Liver (tissue), 9 donors: Measurements from ENCODE around the gene STARD9. TPM values are rescaled to one million over a fixed set of nuclear protein-coding genes. Genes with fewer than 3 reads are reported as not detected.

Experiments
- DNase-seq: peaks from one replicate; pipeline ENCODE4 v3.0.0-alpha.2; 2017; ENCODE audit warnings: low spot score
- H3K27ac ChIP-seq, 2 donors: one replicate each; pipeline ENCODE4 v1.7.0; 2013; ENCODE audit warnings: inconsistent platforms in 2 of 2, low read length in 2 of 2, control low read depth in 1 of 2, low read depth in 1 of 2, mild to moderate bottlenecking in 1 of 2
- H3K27me3 ChIP-seq, 4 donors: one replicate each; pipeline versions ENCODE4 v1.6.1 to v1.7.0; 2013; ENCODE audit warnings: low read length in 3 of 4, inconsistent platforms in 1 of 4, mild to moderate bottlenecking in 1 of 4, moderate library complexity in 1 of 4; ENCODE audit not compliant: control insufficient read depth in 4 of 4, insufficient read depth in 4 of 4
- H3K36me3 ChIP-seq, 4 donors: one replicate each; pipeline versions ENCODE4 v1.6.1 to v1.7.0; 2013; ENCODE audit warnings: low read length in 3 of 4, mild to moderate bottlenecking in 3 of 4, low read depth in 1 of 4, moderate library complexity in 1 of 4; ENCODE audit not compliant: control insufficient read depth in 4 of 4, insufficient read depth in 3 of 4
- H3K4me1 ChIP-seq, 4 donors: one replicate each; pipeline versions ENCODE4 v1.6.1 to v1.7.0; 2013; ENCODE audit warnings: low read length in 3 of 4, mild to moderate bottlenecking in 3 of 4, moderate library complexity in 1 of 4; ENCODE audit not compliant: control insufficient read depth in 4 of 4, insufficient read depth in 4 of 4
- H3K4me3 ChIP-seq, 3 donors: one replicate each; pipeline versions ENCODE4 v1.6.1 to v1.7.0; 2013; ENCODE audit warnings: low read length in 3 of 3, control low read depth in 1 of 3, low read depth in 1 of 3, mild to moderate bottlenecking in 1 of 3
- H3K9ac ChIP-seq, 2 donors: one replicate each; pipeline ENCODE4 v1.7.0; 2013; ENCODE audit warnings: low read length in 2 of 2, mild to moderate bottlenecking in 2 of 2, moderate library complexity in 2 of 2, control low read depth in 1 of 2, low read depth in 1 of 2
- H3K9me3 ChIP-seq, 4 donors: one replicate each; pipeline versions ENCODE4 v1.6.1 to v1.7.0; 2013; ENCODE audit warnings: low read length in 3 of 4; ENCODE audit not compliant: control insufficient read depth in 4 of 4
- ATF3 ChIP-seq: IDR thresholded peaks from 2 replicates; pipeline ENCODE4 v1.6.1; 2016; ENCODE audit warnings: antibody characterized with exemption
- EGR1 ChIP-seq, 2 donors: IDR thresholded peaks; 2 replicates each; pipeline ENCODE4 v1.6.1; 2016 to 2018; ENCODE audit warnings: antibody characterized with exemption in 2 of 2, low read depth in 2 of 2
- FOXA1 ChIP-seq: IDR thresholded peaks from 2 replicates; pipeline ENCODE4 v1.6.1; 2016; ENCODE audit warnings: antibody characterized with exemption
- FOXA2 ChIP-seq: IDR thresholded peaks from 2 replicates; pipeline ENCODE4 v1.6.1; 2016; ENCODE audit warnings: antibody characterized with exemption
- GABPA ChIP-seq, 2 donors: IDR thresholded peaks in 1 of 2; conservative IDR thresholded peaks in 1 of 2; 2 replicates each; pipeline ENCODE4 v1.6.1; 2016; ENCODE audit warnings: antibody characterized with exemption in 2 of 2, mild to moderate bottlenecking in 1 of 2, moderate library complexity in 1 of 2
- HNF4A ChIP-seq, 2 donors: conservative IDR thresholded peaks; 2 replicates each; pipeline ENCODE4 v1.6.1; 2016; ENCODE audit warnings: antibody characterized with exemption in 2 of 2, mild to moderate bottlenecking in 2 of 2
- HNF4G ChIP-seq: IDR thresholded peaks from 2 replicates; pipeline ENCODE4 v1.6.1; 2016; ENCODE audit warnings: antibody characterized with exemption
- JUND ChIP-seq, 2 donors: IDR thresholded peaks; 2 replicates each; pipeline ENCODE4 v1.6.1; 2016; ENCODE audit warnings: antibody characterized with exemption in 2 of 2
- NR2F2 ChIP-seq: IDR thresholded peaks from 2 replicates; pipeline ENCODE4 v1.6.1; 2016; ENCODE audit warnings: antibody characterized with exemption
- RAD21 ChIP-seq, 2 donors: IDR thresholded peaks; 2 replicates each; pipeline ENCODE4 v1.6.1; 2016; ENCODE audit warnings: antibody characterized with exemption in 2 of 2, mild to moderate bottlenecking in 2 of 2
- REST ChIP-seq: IDR thresholded peaks from 2 replicates; pipeline ENCODE4 v1.6.1; 2016; ENCODE audit warnings: antibody characterized with exemption, mild to moderate bottlenecking
- RXRA ChIP-seq, 2 donors: IDR thresholded peaks; 2 replicates each; pipeline ENCODE4 v1.6.1; 2017 to 2018; ENCODE audit warnings: antibody characterized with exemption in 2 of 2, mild to moderate bottlenecking in 1 of 2
- SP1 ChIP-seq: IDR thresholded peaks from 2 replicates; pipeline ENCODE4 v1.6.1; 2018; ENCODE audit warnings: antibody characterized with exemption, mild to moderate bottlenecking
- TAF1 ChIP-seq: conservative IDR thresholded peaks from 2 replicates; pipeline ENCODE4 v1.6.1; 2016; ENCODE audit warnings: antibody characterized with exemption, mild to moderate bottlenecking
- YY1 ChIP-seq: IDR thresholded peaks from 2 replicates; pipeline ENCODE4 v1.6.1; 2016; ENCODE audit warnings: antibody characterized with exemption, mild to moderate bottlenecking
- WGBS: extraction: QIAGEN DNeasy Blood & Tissue Kit; methylation state at CpG from one replicate; pipeline ENCODE4 v1.1.7; 2013; 5-methylcytosine and 5-hydroxymethylcytosine counted together
- polyA plus RNA-seq, 2 donors: library from polyadenylated mRNA; stranded (reverse) in 1 of 2; unstranded in 1 of 2; fragments of 200-250 nt in 1 of 2; fragments of >200 nt in 1 of 2; fragmentation: Nextera tagmentation in 1 of 2; extraction: Ambion mirVana in 1 of 2; gene quantifications; one replicate each; pipeline versions ENCODE4 v1.2.1 to v1.2.3, GENCODE V29; 2013 to 2015
- total RNA-seq, 2 donors: library from RNA; depleted of rRNA; stranded (reverse); fragments of >200 nt; gene quantifications; one replicate each; pipeline ENCODE4 v1.2.3, GENCODE V29; 2014
- TF ChIP-seq, protein P1 (sequence below): fragments of 150-350 bp; IDR thresholded peaks from 2 replicates; pipeline ENCODE4 v1.5.1; 2017; ENCODE audit warnings: improper control_type of control experiment, low read depth, low read length; ENCODE audit not compliant: missing input control
- TF ChIP-seq, protein P2 (sequence below): IDR thresholded peaks from 2 replicates; pipeline ENCODE4 v1.6.1; 2016; ENCODE audit warnings: antibody characterized with exemption
- TF ChIP-seq, protein P3 (sequence below): IDR thresholded peaks from 2 replicates; pipeline ENCODE4 v1.6.1; 2016; ENCODE audit warnings: antibody characterized with exemption
- donor health status: healthy.
- donor health status: healthy.
- donor health status: healthy.
- donor health status: healthy.
- donor health status: healthy.

The STARD9 gene
- total and polyA plus RNA-seq, 4 donors, result 0.26 to 3.9 (median 0.54) TPM

GRCh38 chr15:42719043-42719442, 143.6 kb downstream of the STARD9 start:
- no peak overlapping the region for H3K9ac ChIP-seq
- no peak overlapping the region for H3K4me3 ChIP-seq
- peaks cover 1 to 20% (median 14%) of the 10 kb centered on the region in 4 donors for H3K36me3 ChIP-seq
- DNase-seq, result no peak
- H3K27ac ChIP-seq, result no peak overlapping the region
- H3K4me1 ChIP-seq, result no peaks in the 10 kb centered on the region
- H3K27me3 ChIP-seq, result no peaks in the 10 kb centered on the region
- no peaks in the 10 kb centered on the region for H3K9me3 ChIP-seq
- 67% methylated on average over 6 of the region's 6 CpGs for WGBS
- TF ChIP-seq, protein P1, sequence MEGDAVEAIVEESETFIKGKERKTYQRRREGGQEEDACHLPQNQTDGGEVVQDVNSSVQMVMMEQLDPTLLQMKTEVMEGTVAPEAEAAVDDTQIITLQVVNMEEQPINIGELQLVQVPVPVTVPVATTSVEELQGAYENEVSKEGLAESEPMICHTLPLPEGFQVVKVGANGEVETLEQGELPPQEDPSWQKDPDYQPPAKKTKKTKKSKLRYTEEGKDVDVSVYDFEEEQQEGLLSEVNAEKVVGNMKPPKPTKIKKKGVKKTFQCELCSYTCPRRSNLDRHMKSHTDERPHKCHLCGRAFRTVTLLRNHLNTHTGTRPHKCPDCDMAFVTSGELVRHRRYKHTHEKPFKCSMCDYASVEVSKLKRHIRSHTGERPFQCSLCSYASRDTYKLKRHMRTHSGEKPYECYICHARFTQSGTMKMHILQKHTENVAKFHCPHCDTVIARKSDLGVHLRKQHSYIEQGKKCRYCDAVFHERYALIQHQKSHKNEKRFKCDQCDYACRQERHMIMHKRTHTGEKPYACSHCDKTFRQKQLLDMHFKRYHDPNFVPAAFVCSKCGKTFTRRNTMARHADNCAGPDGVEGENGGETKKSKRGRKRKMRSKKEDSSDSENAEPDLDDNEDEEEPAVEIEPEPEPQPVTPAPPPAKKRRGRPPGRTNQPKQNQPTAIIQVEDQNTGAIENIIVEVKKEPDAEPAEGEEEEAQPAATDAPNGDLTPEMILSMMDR, result no peak
- peak in 1 of 2 donors; percentile 22 for TF ChIP-seq RXRA (IDR thresholded peaks at IDR 0.05)
- peak in 1 of 2 donors; percentile 45 for TF ChIP-seq HNF4A (conservative IDR thresholded peaks at IDR 0.05)

DNA sequence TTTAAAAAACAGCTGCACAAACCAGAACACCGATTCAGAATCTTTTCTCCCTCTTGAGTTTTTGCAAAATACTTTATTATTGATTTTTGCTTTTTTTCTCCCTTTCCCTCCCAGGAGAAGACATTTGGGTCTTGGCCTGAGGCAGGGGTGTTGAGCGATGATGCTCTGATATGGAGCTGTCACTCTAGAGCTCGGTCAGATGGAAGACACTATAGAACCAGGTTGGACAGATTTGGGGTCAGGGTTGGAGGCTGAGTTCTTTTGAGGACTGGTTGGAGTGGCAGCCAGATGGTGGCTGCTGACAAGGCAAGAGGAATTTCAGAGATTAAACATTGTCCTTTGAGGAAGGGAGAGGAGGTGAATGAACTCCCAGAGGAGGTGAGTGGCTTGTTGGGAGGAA, 144.7 kb downstream of the STARD9 start:
- Histone ChIP-seq H3K27ac (no peak overlapping the region), H3K36me3 (peaks cover 4 to 30% (median 24%) of the 10 kb centered on the region in 4 donors), H3K9ac (no peak overlapping the region), H3K27me3 (no peaks in the 10 kb centered on the region), H3K4me1 (no peaks in the 10 kb centered on the region), H3K4me3 (no peak overlapping the region), H3K9me3 (no peaks in the 10 kb centered on the region)
- TF ChIP-seq RAD21 (IDR thresholded peaks at IDR 0.05) (no peak), FOXA1 (no peak), EGR1 (IDR thresholded peaks at IDR 0.05; ENCODE audit: low read depth in 2 of 2) (no peak), NR2F2 (no peak), RXRA (IDR thresholded peaks at IDR 0.05) (no peak), SP1 (no peak), YY1 (no peak), HNF4G (no peak), HNF4A (conservative IDR thresholded peaks at IDR 0.05) (no peak), ATF3 (no peak), FOXA2 (no peak), TAF1 (no peak), REST (no peak), GABPA (IDR thresholded peaks at IDR 0.05 in 1 of 2, conservative IDR thresholded peaks at IDR 0.05 in 1 of 2) (no peak), JUND (IDR thresholded peaks at IDR 0.05) (no peak)
- TF ChIP-seq, protein P2, sequence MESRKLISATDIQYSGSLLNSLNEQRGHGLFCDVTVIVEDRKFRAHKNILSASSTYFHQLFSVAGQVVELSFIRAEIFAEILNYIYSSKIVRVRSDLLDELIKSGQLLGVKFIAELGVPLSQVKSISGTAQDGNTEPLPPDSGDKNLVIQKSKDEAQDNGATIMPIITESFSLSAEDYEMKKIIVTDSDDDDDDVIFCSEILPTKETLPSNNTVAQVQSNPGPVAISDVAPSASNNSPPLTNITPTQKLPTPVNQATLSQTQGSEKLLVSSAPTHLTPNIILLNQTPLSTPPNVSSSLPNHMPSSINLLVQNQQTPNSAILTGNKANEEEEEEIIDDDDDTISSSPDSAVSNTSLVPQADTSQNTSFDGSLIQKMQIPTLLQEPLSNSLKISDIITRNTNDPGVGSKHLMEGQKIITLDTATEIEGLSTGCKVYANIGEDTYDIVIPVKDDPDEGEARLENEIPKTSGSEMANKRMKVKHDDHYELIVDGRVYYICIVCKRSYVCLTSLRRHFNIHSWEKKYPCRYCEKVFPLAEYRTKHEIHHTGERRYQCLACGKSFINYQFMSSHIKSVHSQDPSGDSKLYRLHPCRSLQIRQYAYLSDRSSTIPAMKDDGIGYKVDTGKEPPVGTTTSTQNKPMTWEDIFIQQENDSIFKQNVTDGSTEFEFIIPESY, result no peak
- TF ChIP-seq, protein P1, result no peak
- TF ChIP-seq, protein P3, sequence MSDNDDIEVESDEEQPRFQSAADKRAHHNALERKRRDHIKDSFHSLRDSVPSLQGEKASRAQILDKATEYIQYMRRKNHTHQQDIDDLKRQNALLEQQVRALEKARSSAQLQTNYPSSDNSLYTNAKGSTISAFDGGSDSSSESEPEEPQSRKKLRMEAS, result no peak
- WGBS, result 94% methylated on average over 3 of the region's 3 CpGs
- DNase-seq, result no peak
